Testis (tissue), 3 donors: ENCODE measurements around the gene PRKN. TPM values are rescaled to one million over a fixed set of nuclear protein-coding genes. Genes with fewer than 3 reads are reported as not detected.
A peak's percentile ranks its signal among the peaks of the same experiment; 100 is the strongest.

Source experiments
- DNase-seq: peaks from one replicate; pipeline ENCODE4 v3.0.0-alpha.2; 2019
- H3K27ac ChIP-seq, 2 donors: fragments of 200-600 bp; sonication (generic); one replicate each; pipeline ENCODE4 v1.5.1; 2019
- H3K27me3 ChIP-seq: fragments of 200-600 bp; sonication (generic); one replicate; pipeline ENCODE4 v1.5.1; 2019
- H3K36me3 ChIP-seq: fragments of 200-600 bp; sonication (generic); one replicate; pipeline ENCODE4 v1.5.1; 2017; ENCODE audit warnings: low read depth; ENCODE audit errors: missing control alignments
- H3K4me1 ChIP-seq: fragments of 200-600 bp; sonication (generic); one replicate; pipeline ENCODE4 v1.5.1; 2019
- H3K4me3 ChIP-seq, 2 donors: fragments of 200-600 bp; sonication (generic); one replicate each; pipeline ENCODE4 v1.5.1; 2017 to 2019
- H3K9me3 ChIP-seq: fragments of 200-600 bp; sonication (generic); one replicate; pipeline ENCODE4 v1.5.1; 2017
- CTCF ChIP-seq, 3 experiments: fragments of 450-650 bp in 2 of 3; fragments of 200-600 bp in 1 of 3; sonication (generic) in 1 of 3; IDR thresholded peaks; one replicate each; pipeline ENCODE4 v1.5.1; 2016 to 2019; ENCODE audit warnings: antibody characterized with exemption in 3 of 3, mild to moderate bottlenecking in 2 of 3, moderate library complexity in 1 of 3
- POLR2A ChIP-seq: fragments of 450-650 bp; IDR thresholded peaks from one replicate; pipeline ENCODE4 v1.6.1; 2017; ENCODE audit warnings: antibody characterized with exemption, mild to moderate bottlenecking, moderate library complexity
- WGBS, 2 donors: methylation state at CpG; one replicate each; pipeline ENCODE4 v1.1.5; 2018; 5-methylcytosine and 5-hydroxymethylcytosine counted together
- intact Hi-C: fragments of 100-400 bp; cut with DNase I; formaldehyde crosslinking; loops from one replicate; pipeline ENCODE4 v1.15.1; 2023; ENCODE audit warnings: low total_unique reads
- polyA plus RNA-seq: library from polyadenylated mRNA; stranded (reverse); fragments of 350-450 nt; fragmentation: Illumina TruSeq; extraction: RNeasy Lipid Tissue Mini Kit (QIAGEN cat#74804); gene quantifications from one replicate; pipeline ENCODE4 v1.2.3, GENCODE V29; 2014; ENCODE audit warnings: low read depth, low replicate concordance; ENCODE audit not compliant: insufficient read depth
- total RNA-seq, 2 donors: library from RNA; depleted of rRNA; stranded (reverse); fragments of >200 nt; gene quantifications; one replicate each; pipeline ENCODE4 v1.2.3, GENCODE V29; 2016

PRKN gene
- total and polyA plus RNA-seq, 3 donors from 2014 or later, result 19.1 to 34.5 (median 28.8) TPM

GRCh38 chr6:161716176-161716575, 1011.4 kb downstream of the PRKN start:
- no peak for DNase-seq
- Histone ChIP-seq H3K9me3 (no peaks in the 10 kb centered on the region), H3K27ac (no peak overlapping the region), H3K4me1 (no peaks in the 10 kb centered on the region), H3K36me3 (no peaks in the 10 kb centered on the region), H3K27me3 (no peaks in the 10 kb centered on the region), H3K4me3 (no peak overlapping the region)
- 77 to 87% methylated on average over 3 of the region's 3 CpGs for WGBS, 2 donors
- intact Hi-C loops, result no loop called here
- TF ChIP-seq POLR2A, result no peak

- H3K4me3 ChIP-seq, result no peak overlapping the region
- intact Hi-C loops, result no loop called here
- no peaks in the 10 kb centered on the region for H3K4me1 ChIP-seq
- H3K36me3 ChIP-seq, result no peaks in the 10 kb centered on the region
- TF ChIP-seq POLR2A (no peak), CTCF (IDR thresholded peaks at IDR 0.05) (no peak)
- no peak for DNase-seq
- WGBS, 2 donors, result 96 to 100% methylated on average over 1 of the region's 1 CpG
- no peak overlapping the region for H3K27ac ChIP-seq
- H3K9me3 ChIP-seq, result no peaks in the 10 kb centered on the region
- H3K27me3 ChIP-seq, result no peaks in the 10 kb centered on the region
Measured at GRCh38 chr6:161711938-161712337, 1015.6 kb downstream of the PRKN start.

- DNase-seq, result no peak
- intact Hi-C loops, result no loop called here
- H3K36me3 ChIP-seq, result no peaks in the 10 kb centered on the region
- no peak overlapping the region for H3K27ac ChIP-seq
- H3K9me3 ChIP-seq, result no peaks in the 10 kb centered on the region
- no peak overlapping the region for H3K4me3 ChIP-seq
- no peaks in the 10 kb centered on the region for H3K27me3 ChIP-seq
- no peaks in the 10 kb centered on the region for H3K4me1 ChIP-seq
- no peak for TF ChIP-seq CTCF (IDR thresholded peaks at IDR 0.05)
- TF ChIP-seq POLR2A, result no peak
Measured at GRCh38 chr6:161711515-161711914, 1016.1 kb downstream of the PRKN start.

GRCh38 chr6:161710698-161711097, 1016.9 kb downstream of the PRKN start:
- Histone ChIP-seq H3K27me3 (no peaks in the 10 kb centered on the region), H3K36me3 (no peaks in the 10 kb centered on the region), H3K4me1 (no peaks in the 10 kb centered on the region), H3K27ac (no peak overlapping the region), H3K9me3 (no peaks in the 10 kb centered on the region), H3K4me3 (no peak overlapping the region)
- intact Hi-C loops, result no loop called here
- TF ChIP-seq POLR2A (no peak), CTCF (IDR thresholded peaks at IDR 0.05) (no peak)
- DNase-seq, result no peak
- 70 to 83% methylated on average over 2 of the region's 2 CpGs for WGBS, 2 donors

- Histone ChIP-seq H3K4me3 (no peak overlapping the region), H3K27ac (no peak overlapping the region), H3K4me1 (peaks cover 6% of the 10 kb centered on the region), H3K9me3 (no peaks in the 10 kb centered on the region), H3K36me3 (no peaks in the 10 kb centered on the region), H3K27me3 (no peaks in the 10 kb centered on the region)
- peak; percentile 70 for DNase-seq
- intact Hi-C loops, result no loop called here
- 67 to 82% methylated on average over 1 of the region's 1 CpG for WGBS, 2 donors
- no peak for TF ChIP-seq CTCF (IDR thresholded peaks at IDR 0.05)
- TF ChIP-seq POLR2A, result no peak
Measured at GRCh38 chr6:161701056-161701455, 1026.5 kb downstream of the PRKN start.
